ENCODE measurements around the gene MAPKAP1.

- TF ChIP-seq ZNF8 (CRISPR knock-in tag; IDR thresholded peaks at IDR 0.05) (no peak), PATZ1 (CRISPR knock-in tag; IDR thresholded peaks at IDR 0.05; ENCODE audit: borderline replicate concordance) (no peak), RARB (CRISPR knock-in tag; IDR thresholded peaks at IDR 0.05) (no peak), CSDC2 (CRISPR knock-in tag; IDR thresholded peaks at IDR 0.05) (no peak), TOX (CRISPR knock-in tag; IDR thresholded peaks at IDR 0.05; ENCODE audit: borderline replicate concordance) (no peak), TSHZ2 (CRISPR knock-in tag; IDR thresholded peaks at IDR 0.05) (no peak), ZFP30 (CRISPR knock-in tag; IDR thresholded peaks at IDR 0.05) (no peak), ARNTL (CRISPR knock-in tag; IDR thresholded peaks at IDR 0.05; ENCODE audit: borderline replicate concordance, low read depth) (no peak), ZC3H10 (CRISPR knock-in tag; IDR thresholded peaks at IDR 0.05) (no peak)
Observed at GRCh38 chr9:125523681-125524080, 183.3 kb downstream of the MAPKAP1 start.
